ENCODE measurements around the gene SNRNP70. TPM values are rescaled to one million over a fixed set of nuclear protein-coding genes. Genes with fewer than 3 reads are reported as not detected.

SNRNP70 gene
- total and polyA plus RNA-seq, 2 of the 13 experiments (the other 11 are each of a cell fraction or from before 2014, with no cell fraction given) = 150 to 210 TPM

GRCh38 chr19:49118565-49119410 lies 33.5 kb downstream of the SNRNP70 start, which contains the start of gene C19orf73 (continued):
- TF ChIP-seq RERE (CRISPR knock-in tag; IDR thresholded peaks at IDR 0.05; ENCODE audit: low read depth) (no peak), NR2F2 (IDR thresholded peaks at IDR 0.05; ENCODE audit: borderline replicate concordance, low read depth) (0 out of 2 replicates have a peak, but pooled peaks have one; percentile 16), TRIM24 (CRISPR knock-in tag; IDR thresholded peaks at IDR 0.05) (no peak), ZNF138 (CRISPR knock-in tag; IDR thresholded peaks at IDR 0.05; ENCODE audit: low read depth) (peak; percentile 50; the same call in 1 of the 2 replicates), ISX (CRISPR knock-in tag; conservative IDR thresholded peaks at IDR 0.05) (no peak), DNMT1 (CRISPR knock-in tag; IDR thresholded peaks at IDR 0.05) (no peak), SCMH1 (CRISPR knock-in tag; IDR thresholded peaks at IDR 0.05; ENCODE audit: borderline replicate concordance) (no peak), TERF1 (CRISPR knock-in tag; IDR thresholded peaks at IDR 0.05) (no peak), HOXA9 (CRISPR knock-in tag; IDR thresholded peaks at IDR 0.05; ENCODE audit: borderline replicate concordance) (no peak), NFYC (CRISPR knock-in tag; IDR thresholded peaks at IDR 0.05) (peak; percentile 85), ZNF749 (CRISPR knock-in tag; IDR thresholded peaks at IDR 0.05; ENCODE audit: borderline replicate concordance) (peak; percentile 71; the same call in 1 of the 2 replicates), ZSCAN12 (CRISPR knock-in tag; IDR thresholded peaks at IDR 0.05) (no peak), HNF4G (IDR thresholded peaks at IDR 0.05; ENCODE audit: borderline replicate concordance, low read depth, low read length) (0 out of 2 replicates have a peak, but pooled peaks have one; percentile 26), HNF4G (CRISPR knock-in tag; IDR thresholded peaks at IDR 0.05; ENCODE audit: borderline replicate concordance, low read depth) (no peak), ZNF484 (CRISPR knock-in tag; IDR thresholded peaks at IDR 0.05; ENCODE audit: borderline replicate concordance, low read depth) (no peak), ZNF550 (CRISPR knock-in tag; IDR thresholded peaks at IDR 0.05; ENCODE audit: borderline replicate concordance) (peak; percentile 16; the same call in 1 of the 2 replicates), MZF1 (CRISPR knock-in tag; IDR thresholded peaks at IDR 0.05; ENCODE audit: borderline replicate concordance) (no peak), SIN3A (IDR thresholded peaks at IDR 0.05; ENCODE audit: borderline replicate concordance, low read depth, low read length) (0 out of 2 replicates have a peak, but pooled peaks have one; percentile 21), REPIN1 (CRISPR knock-in tag; IDR thresholded peaks at IDR 0.05; ENCODE audit: borderline replicate concordance, low read depth) (peak; percentile 64), AHR (CRISPR knock-in tag; IDR thresholded peaks at IDR 0.05) (peak; percentile 68; the same call in 1 of the 2 replicates), CENPX (CRISPR knock-in tag; IDR thresholded peaks at IDR 0.05) (no peak), ZNF558 (CRISPR knock-in tag; IDR thresholded peaks at IDR 0.05; ENCODE audit: borderline replicate concordance) (no peak)
